PC-9 (cell line): ENCODE data around the gene PPP1R7.

Source experiments
- CTCF ChIP-seq: fragments of 200-600 bp; sonication (generic); conservative IDR thresholded peaks from 2 replicates; pipeline ENCODE4 v1.6.1; 2017; ENCODE audit warnings: mixed run types, antibody characterized with exemption, mild to moderate bottlenecking, moderate library complexity
- EZH2 ChIP-seq: fragments of 200-600 bp; sonication (generic); IDR thresholded peaks from 2 replicates; pipeline ENCODE4 v1.8.0; 2017; ENCODE audit warnings: antibody characterized with exemption, low read depth

GRCh38 chr2:241215421-241215820, 65.2 kb downstream of the PPP1R7 start:
- no peak for TF ChIP-seq CTCF
- TF ChIP-seq EZH2: no peak
